ENCODE results near the gene CD52. TPM values are rescaled to one million over a fixed set of nuclear protein-coding genes. Genes with fewer than 3 reads are reported as not detected.

Gene CD52
- total RNA-seq, 2 experiments from 2014 or later, result 1,078 to 1,088 TPM

DNA sequence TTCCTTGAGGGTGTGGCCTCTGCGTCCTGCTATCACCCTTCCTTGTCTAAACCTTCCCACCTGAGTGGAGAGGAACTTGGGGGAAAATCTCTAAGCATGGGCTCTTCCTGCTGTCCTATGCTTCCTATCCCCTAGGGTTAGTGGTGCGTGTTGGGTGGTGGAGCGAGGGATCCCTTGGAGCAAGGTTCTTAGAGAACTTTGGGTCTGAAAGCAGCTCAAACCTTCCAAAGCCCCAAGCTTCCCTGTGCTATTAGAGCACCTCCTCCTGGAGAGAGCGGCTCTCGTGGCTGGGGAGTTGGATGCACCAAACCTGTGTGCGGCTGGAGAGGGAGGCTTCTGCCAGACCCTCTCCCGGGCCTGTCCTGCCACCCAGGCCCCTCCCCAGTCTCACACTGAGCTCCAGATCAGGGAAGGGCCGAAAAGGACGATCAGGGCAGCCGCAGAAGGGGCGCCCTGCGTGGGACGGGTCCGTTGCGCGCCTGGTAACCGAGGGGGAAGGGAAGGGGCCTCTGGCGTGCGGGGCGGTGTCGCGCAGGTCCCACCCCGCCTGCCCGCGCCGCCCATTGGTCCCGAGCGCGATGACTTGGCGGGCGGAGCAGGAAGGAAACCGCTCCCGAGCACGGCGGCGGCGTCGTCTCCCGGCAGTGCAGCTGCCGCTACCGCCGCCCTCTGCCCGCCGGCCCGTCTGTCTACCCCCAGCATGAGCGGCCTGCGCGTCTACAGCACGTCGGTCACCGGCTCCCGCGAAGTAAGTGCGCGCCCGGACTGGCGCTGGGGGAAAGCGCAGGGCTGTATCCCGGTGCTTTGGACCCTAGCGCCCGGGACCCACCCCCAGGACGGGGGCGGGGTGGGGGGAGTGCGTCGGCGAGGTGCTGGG, 38.1 kb upstream of the CD52 start, which contains the start of gene SH3BGRL3:
Gene SH3BGRL3 (plus strand): TSS at position 631 of the 877 bp plus-strand sequence. CDS start 70 bp downstream, at position 701.
- Mint-ChIP-seq H3K36me3 (peaks cover 30% of the 10 kb centered on the region), H3K9me3 (no peaks in the 10 kb centered on the region), H3K27ac (peak within 1 kb of the TSS; percentile 93), H3K27me3 (no peaks in the 10 kb centered on the region), H3K4me3 (peak within 1 kb of the TSS; percentile 98), H3K4me1 (peaks cover 70% of the 10 kb centered on the region)
- DNase-seq, result peak; percentile 88
- ATAC-seq (ENCODE audit: low read depth), result peak; percentile 55
- POLR2A ChIA-PET, result interaction anchor here (0.6 to 20.6 kb wide), 12 partner anchors 10 to 153 kb away, joined by 3 to 1079 read pairs (median 4); partner anchors contain the start of genes CD52, DHDDS and UBXN11

DNA sequence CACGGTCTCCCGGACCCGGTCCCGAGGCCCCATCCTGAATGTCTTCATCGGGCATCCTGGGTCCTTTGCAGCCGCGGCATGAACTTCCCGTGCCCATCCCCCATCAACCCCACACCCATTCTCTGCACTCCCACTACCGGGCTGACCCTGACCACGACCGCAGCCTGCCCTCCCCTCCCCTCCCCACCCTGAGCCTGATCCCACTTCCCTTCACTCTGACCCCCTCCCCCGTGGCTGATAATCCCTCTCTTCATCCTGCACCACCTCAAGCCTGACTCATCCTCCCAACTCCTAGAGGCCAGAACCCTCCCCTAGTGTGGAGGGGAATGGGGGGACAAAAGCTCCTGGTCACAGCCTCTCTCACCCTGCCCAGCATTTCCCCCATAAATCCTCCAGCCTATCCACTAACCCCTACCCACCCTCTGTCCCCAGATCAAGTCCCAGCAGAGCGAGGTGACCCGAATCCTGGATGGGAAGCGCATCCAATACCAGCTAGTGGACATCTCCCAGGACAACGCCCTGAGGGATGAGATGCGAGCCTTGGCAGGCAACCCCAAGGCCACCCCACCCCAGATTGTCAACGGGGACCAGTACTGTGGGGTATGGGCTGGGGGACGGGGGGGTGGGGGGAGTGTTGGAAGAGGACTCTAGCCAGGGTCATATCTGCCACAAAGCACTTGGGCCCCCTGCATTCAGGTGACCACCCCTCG, 37.3 kb upstream of the CD52 start:
- peaks cover 30% of the 10 kb centered on the region for H3K36me3 Mint-ChIP-seq
- H3K4me1 Mint-ChIP-seq, result peaks cover 71% of the 10 kb centered on the region
- POLR2A ChIA-PET, result interaction anchor here (0.7 to 20.6 kb wide), 11 partner anchors 9 to 142 kb away, joined by 3 to 1079 read pairs (median 4); partner anchors contain the start of genes CD52 and UBXN11
- ATAC-seq (ENCODE audit: low read depth) (no peak), DNase-seq (no peak)
- no peaks in the 10 kb centered on the region for H3K27me3 Mint-ChIP-seq
- no peaks in the 10 kb centered on the region for H3K9me3 Mint-ChIP-seq
- peak overlapping the region; percentile 93 for H3K27ac Mint-ChIP-seq
- H3K4me3 Mint-ChIP-seq, result peak overlapping the region; percentile 98

DNA sequence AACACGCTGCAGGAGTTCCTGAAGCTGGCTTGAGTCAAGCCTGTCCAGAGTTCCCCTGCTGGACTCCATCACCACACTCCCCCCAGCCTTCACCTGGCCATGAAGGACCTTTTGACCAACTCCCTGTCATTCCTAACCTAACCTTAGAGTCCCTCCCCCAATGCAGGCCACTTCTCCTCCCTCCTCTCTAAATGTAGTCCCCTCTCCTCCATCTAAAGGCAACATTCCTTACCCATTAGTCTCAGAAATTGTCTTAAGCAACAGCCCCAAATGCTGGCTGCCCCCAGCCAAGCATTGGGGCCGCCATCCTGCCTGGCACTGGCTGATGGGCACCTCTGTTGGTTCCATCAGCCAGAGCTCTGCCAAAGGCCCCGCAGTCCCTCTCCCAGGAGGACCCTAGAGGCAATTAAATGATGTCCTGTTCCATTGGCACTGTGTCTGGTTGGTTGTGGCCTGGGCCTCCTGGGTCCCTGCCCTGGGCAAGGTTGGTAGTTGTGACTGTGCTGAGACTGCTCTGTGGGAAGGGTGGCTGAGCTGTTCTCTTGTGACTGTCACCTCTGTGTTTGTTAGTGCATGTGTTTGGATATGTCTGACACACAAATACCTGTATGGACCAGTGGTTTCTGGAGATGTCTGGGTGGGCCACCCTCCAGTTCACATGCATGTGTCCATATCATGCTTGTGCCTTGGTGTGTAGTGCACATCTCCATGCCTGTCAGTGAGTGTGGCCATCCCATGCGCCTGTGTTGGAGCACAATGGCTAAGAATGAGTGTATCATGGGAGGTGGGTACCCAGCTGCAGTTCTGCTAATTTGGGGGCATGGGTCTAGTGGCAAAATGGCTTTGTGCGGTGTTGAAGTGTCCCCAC, 36.4 kb upstream of the CD52 start:
- POLR2A ChIA-PET, result interaction anchor here (0.5 to 20.6 kb wide), 13 partner anchors 8 to 170 kb away, joined by 3 to 1079 read pairs (median 4); partner anchors contain the start of genes CD52, PDIK1L and UBXN11
- no peaks in the 10 kb centered on the region for H3K27me3 Mint-ChIP-seq
- DNase-seq (no peak), ATAC-seq (ENCODE audit: low read depth) (no peak)
- H3K9me3 Mint-ChIP-seq, result no peaks in the 10 kb centered on the region
- H3K27ac Mint-ChIP-seq, result peak overlapping the region; percentile 89
- H3K4me1 Mint-ChIP-seq, result peaks cover 66% of the 10 kb centered on the region
- H3K36me3 Mint-ChIP-seq, result peaks cover 29% of the 10 kb centered on the region
- H3K4me3 Mint-ChIP-seq, result peak overlapping the region; percentile 98

DNA sequence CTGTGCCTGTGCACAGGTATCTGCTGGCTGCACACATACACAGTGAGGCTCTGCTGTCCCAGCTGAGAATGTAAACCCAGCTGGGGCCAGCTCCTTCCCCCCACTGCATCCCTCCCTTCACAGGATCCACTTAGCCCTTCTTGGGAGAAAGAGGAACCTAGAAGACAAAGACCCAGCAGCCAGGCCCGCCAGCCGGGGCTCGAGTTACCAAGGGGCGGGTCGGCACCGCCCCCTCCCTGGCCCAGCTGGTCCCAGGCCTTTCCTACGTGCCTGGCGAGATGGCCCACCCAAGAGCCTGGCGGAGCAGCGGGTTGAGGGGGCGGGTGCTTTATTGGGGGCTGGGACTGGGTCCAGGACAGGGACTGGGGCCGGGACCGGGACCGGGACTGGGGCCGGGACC, 35.8 kb upstream of the CD52 start:
- Mint-ChIP-seq H3K27me3 (no peaks in the 10 kb centered on the region), H3K9me3 (no peaks in the 10 kb centered on the region), H3K36me3 (peaks cover 26% of the 10 kb centered on the region), H3K27ac (peak overlapping the region; percentile 89), H3K4me3 (peak overlapping the region; percentile 98), H3K4me1 (peaks cover 62% of the 10 kb centered on the region)
- no peak for DNase-seq
- no peak for ATAC-seq (ENCODE audit: low read depth)
- POLR2A ChIA-PET, result interaction anchor here (0.5 to 20.6 kb wide), 8 partner anchors 8 to 171 kb away, joined by 3 to 1079 read pairs (median 4); partner anchors contain the start of genes CD52, PDIK1L and UBXN11

DNA sequence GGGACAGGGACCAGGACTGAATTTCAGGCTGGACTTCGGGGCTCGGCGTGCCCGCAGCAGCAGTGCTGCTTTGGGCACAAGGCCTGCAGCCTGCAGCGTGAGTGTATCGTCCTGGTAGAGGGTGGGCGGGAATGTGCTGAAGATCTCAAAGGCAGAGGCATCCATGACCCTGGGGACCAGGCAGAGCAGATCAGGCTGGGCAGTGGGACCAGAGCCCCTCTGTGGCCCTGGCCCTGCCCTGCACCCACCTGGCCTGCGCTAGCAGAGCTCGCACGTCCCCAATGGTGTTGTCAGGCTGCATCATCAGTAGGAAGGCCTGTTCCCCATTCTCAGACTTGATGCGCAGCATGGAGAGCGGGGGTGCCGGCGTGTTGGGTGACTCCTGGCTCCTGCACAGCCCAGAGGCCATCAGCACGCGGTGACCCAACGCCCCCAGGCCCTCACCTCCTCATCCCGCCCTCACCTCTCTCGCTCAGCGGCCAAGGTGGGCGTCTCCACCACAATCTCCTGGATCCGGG, 35.3 kb upstream of the CD52 start:
- no peaks in the 10 kb centered on the region for H3K9me3 Mint-ChIP-seq
- peak overlapping the region; percentile 99 for H3K27ac Mint-ChIP-seq
- peaks cover 24% of the 10 kb centered on the region for H3K36me3 Mint-ChIP-seq
- DNase-seq (no peak), ATAC-seq (ENCODE audit: low read depth) (no peak)
- no peaks in the 10 kb centered on the region for H3K27me3 Mint-ChIP-seq
- H3K4me1 Mint-ChIP-seq, result peaks cover 63% of the 10 kb centered on the region
- peak overlapping the region; percentile 89 for H3K4me3 Mint-ChIP-seq
- POLR2A ChIA-PET, result interaction anchor here (0.8 to 20.6 kb wide), 3 partner anchors 7 to 34 kb away, joined by 3 to 1079 read pairs (median 38); partner anchors contain the start of genes CD52 and UBXN11

DNA sequence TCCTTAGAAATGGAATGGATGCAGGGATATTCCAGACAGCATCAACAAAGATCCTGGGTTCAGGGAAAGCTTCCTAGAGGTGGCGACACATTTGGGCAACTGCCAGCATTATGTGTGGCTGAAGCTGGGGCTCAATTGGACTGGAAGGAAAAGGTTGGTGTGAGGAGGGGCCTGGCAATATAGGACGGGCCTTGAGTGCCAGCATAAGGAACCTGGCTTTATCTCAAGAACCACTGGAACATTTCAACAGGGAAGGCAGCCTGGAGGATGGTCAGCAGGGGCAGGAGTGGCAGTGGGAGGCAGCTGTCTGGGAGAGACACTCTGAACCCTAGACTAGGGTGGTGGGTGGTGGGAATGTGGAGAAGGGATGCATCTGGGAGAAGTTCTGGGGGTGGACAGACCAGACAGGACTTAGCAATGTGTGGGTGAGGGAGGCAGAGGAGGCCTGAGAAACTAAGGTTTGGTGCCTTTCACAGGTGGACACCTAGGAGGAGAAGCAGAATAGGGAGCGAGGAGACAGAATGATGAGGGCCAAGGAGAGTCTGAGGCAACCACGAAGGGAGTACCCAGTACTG, 34.4 kb upstream of the CD52 start:
- ATAC-seq (ENCODE audit: low read depth) (no peak), DNase-seq (no peak)
- no peaks in the 10 kb centered on the region for H3K27me3 Mint-ChIP-seq
- H3K9me3 Mint-ChIP-seq, result no peaks in the 10 kb centered on the region
- peaks cover 20% of the 10 kb centered on the region for H3K36me3 Mint-ChIP-seq
- H3K27ac Mint-ChIP-seq, result peak overlapping the region; percentile 99
- POLR2A ChIA-PET, result interaction anchor here (0.8 to 20.6 kb wide), 3 partner anchors 33 to 95 kb away, joined by 5 to 1079 read pairs (median 17); partner anchors contain the start of genes CD52 and UBXN11
- H3K4me1 Mint-ChIP-seq, result peaks cover 63% of the 10 kb centered on the region
- H3K4me3 Mint-ChIP-seq, result peak overlapping the region; percentile 89

DNA sequence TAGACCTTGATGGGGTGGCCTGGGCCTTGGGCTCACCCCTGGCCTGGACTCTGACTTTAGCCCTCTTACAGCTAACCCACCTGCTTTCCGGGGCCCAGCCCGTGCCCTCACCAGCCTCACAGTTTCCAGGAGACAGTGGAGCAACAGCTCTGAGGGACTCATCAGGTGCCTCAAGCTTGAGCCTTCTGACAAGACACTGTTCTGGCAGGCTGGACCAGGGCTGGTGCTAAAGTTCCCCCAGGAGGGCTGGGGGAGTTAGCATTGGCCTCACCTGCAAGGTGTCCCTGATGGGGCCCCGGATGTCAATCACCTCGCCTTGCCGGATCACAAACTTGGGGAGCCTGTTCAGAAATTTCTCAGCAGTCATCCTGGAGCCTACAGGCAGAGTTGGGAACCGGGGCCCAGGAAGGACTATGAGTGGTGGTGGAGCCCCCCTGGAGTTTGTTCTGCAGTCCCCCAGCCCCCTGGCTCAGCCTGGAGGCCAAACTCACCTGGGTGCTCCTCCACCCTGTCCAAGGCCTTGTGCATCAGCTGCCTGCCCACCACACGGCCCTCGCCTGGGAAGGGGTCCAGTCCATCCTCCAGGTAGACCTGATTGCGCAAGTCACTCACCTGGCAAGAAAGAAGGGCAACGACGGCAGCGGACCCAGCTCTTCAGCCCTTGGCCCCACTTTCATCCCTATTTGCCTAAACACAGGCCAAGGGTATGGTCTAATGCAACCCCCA, 33.7 kb upstream of the CD52 start:
- POLR2A ChIA-PET, result interaction anchor here (0.6 to 20.6 kb wide), 12 partner anchors 8 to 168 kb away, joined by 3 to 1079 read pairs (median 8); partner anchors contain the start of genes CD52 and UBXN11
- H3K36me3 Mint-ChIP-seq, result peaks cover 18% of the 10 kb centered on the region
- ATAC-seq (ENCODE audit: low read depth) (no peak), DNase-seq (peak; percentile 52)
- no peaks in the 10 kb centered on the region for H3K27me3 Mint-ChIP-seq
- H3K27ac Mint-ChIP-seq, result peak overlapping the region; percentile 99
- H3K9me3 Mint-ChIP-seq, result no peaks in the 10 kb centered on the region
- peaks cover 64% of the 10 kb centered on the region for H3K4me1 Mint-ChIP-seq
- peak overlapping the region; percentile 89 for H3K4me3 Mint-ChIP-seq

DNA sequence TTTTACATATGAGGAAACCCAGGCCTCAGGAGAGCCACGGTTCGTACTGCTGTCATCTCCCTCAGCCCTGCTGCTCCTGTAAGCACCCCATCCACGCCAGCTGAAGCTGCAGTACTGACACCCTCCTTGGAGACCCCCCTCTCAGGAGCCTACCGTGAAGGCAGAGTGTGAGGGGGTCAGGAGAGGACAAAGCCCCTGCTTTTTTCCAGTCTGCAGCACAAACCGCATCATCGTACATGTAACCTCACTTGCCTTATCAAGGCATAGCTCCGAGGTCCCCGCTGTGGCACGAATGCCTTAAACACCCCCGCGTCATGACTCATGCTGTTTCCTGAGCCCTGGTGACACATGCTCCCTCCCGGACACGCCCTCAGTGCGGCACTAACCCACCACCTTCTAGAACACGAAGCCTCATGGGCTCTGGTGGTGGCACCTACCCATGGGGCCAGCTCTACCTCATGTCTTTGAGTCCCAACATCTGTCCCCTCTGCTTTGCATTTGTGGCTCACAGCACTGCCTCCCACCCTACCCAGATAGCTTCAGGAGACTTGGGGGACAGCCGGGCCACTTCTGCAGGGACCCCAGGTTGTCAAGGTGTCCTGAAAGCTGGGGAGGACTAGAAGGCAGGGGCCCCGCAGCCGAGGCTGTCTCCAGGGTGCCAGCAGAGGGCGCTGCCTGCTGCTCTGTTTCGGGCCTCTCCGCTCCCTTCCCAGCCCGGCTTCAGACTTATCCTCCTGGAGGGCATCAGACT, 33.0 kb upstream of the CD52 start:
- Mint-ChIP-seq H3K27ac (peak overlapping the region; percentile 99), H3K9me3 (no peaks in the 10 kb centered on the region), H3K4me1 (peaks cover 71% of the 10 kb centered on the region), H3K27me3 (no peaks in the 10 kb centered on the region), H3K4me3 (peak overlapping the region; percentile 89), H3K36me3 (peaks cover 18% of the 10 kb centered on the region)
- peak; percentile 85 for DNase-seq
- POLR2A ChIA-PET, result interaction anchor here (0.5 to 20.6 kb wide), 17 partner anchors 9 to 169 kb away, joined by 3 to 1079 read pairs (median 6); partner anchors contain the start of genes CD52, CEP85, DHDDS and UBXN11
- peak; percentile 63 for ATAC-seq (ENCODE audit: low read depth)

DNA sequence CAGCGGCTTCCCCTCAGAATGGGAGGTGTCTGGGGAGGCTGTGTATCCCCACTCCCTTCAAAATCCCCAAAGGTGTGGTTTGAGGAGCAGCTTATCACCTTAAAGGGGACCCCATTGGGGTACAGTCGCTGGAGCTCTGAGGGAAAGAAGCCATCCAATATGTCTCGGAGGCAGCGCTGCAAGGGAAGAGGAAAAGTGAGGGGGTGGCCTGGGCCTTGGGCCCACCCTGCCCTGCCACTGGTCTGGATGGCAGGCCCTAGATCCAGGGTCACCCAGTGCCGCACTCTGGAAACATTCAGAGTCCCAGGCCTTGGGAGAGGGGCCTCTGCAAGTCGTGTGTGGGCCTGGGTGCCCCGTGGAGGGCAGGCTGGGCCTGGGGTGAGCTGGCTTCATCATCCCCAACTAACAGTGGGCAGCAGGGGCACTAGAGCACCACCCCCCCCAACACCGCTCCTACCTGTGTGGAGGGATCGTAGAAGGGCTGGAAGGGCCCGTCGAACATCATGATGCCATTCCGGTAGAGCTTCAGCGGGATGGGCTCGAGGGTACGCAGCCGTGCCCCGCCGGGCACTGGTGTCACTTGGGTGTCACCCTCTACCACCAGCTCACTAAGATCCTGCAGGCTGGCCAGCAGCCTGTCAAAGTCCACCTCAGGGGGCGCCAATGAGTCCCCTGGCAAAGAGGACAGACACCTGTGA, 32.2 kb upstream of the CD52 start:
- H3K36me3 Mint-ChIP-seq, result peaks cover 16% of the 10 kb centered on the region
- H3K9me3 Mint-ChIP-seq, result no peaks in the 10 kb centered on the region
- H3K4me3 Mint-ChIP-seq, result peak overlapping the region; percentile 89
- ATAC-seq (ENCODE audit: low read depth) (no peak), DNase-seq (peak; percentile 72)
- no peaks in the 10 kb centered on the region for H3K27me3 Mint-ChIP-seq
- H3K4me1 Mint-ChIP-seq, result peaks cover 78% of the 10 kb centered on the region
- H3K27ac Mint-ChIP-seq, result peak overlapping the region; percentile 99
- POLR2A ChIA-PET, result interaction anchor here (0.5 to 20.6 kb wide), 17 partner anchors 9 to 147 kb away, joined by 3 to 1079 read pairs (median 6); partner anchors contain the start of genes CD52, CEP85, DHDDS and UBXN11

DNA sequence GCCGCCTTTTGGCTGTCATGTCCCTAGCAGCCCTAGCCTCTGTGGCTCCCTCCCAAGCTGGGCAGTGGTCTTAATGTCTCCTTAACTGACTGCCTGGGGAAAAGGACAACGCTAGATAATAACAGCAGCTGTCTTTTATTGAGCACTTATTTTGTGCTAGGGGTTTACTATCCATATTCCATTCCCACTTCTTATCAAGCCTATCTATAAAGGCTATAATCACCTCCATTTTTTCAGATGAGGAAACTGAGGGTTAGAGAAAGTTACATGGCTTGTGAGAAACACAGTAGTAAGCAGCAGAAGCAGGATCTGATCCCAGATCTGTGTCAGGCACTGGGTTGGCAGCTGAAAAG, 31.7 kb upstream of the CD52 start:
- ATAC-seq (ENCODE audit: low read depth) (no peak), DNase-seq (no peak)
- H3K4me3 Mint-ChIP-seq, result no peak overlapping the region
- no peaks in the 10 kb centered on the region for H3K9me3 Mint-ChIP-seq
- H3K27me3 Mint-ChIP-seq, result no peaks in the 10 kb centered on the region
- peaks cover 14% of the 10 kb centered on the region for H3K36me3 Mint-ChIP-seq
- POLR2A ChIA-PET, result interaction anchor here (1.2 to 20.6 kb wide), 9 partner anchors 9 to 105 kb away, joined by 3 to 1079 read pairs (median 11); partner anchors contain the start of genes CD52, CEP85 and UBXN11
- peaks cover 80% of the 10 kb centered on the region for H3K4me1 Mint-ChIP-seq
- H3K27ac Mint-ChIP-seq, result peak overlapping the region; percentile 99

Measured in activated naive CD8-positive, alpha-beta T cell treated with anti-CD3 and anti-CD28 coated beads, Interleukin-2, amount 10 ng/mL, durations not matched to agents 7 days and 5 days (primary cell).